CD4-positive, alpha-beta T cell treated with Interleukin-1 beta for 1 hour (primary cell): ENCODE results near the gene ZMIZ1.

Experiments
- DNase-seq, 2 donors: peaks; one replicate each; pipeline ENCODE4 v3.0.0-alpha.2; 2020 to 2022

The ZMIZ1 gene

GRCh38 chr10:79053481-79054202 lies 15.1 kb upstream of the ZMIZ1 start:
- no peak for DNase-seq

GRCh38 chr10:79054203-79055099 lies 14.3 kb upstream of the ZMIZ1 start:
- no peak for DNase-seq

GRCh38 chr10:79055100-79055782 lies 13.5 kb upstream of the ZMIZ1 start:
- no peak for DNase-seq

GRCh38 chr10:79055892-79056291 lies 12.9 kb upstream of the ZMIZ1 start:
- no peak for DNase-seq

- DNase-seq: no peak
These were observed 12.4 kb upstream of the ZMIZ1 start for GRCh38 chr10:79056361-79056735.

- no peak for DNase-seq
These were observed 11.9 kb upstream of the ZMIZ1 start for GRCh38 chr10:79056736-79057391.

GRCh38 chr10:79057481-79058275 lies 11.1 kb upstream of the ZMIZ1 start:
- DNase-seq: no peak

GRCh38 chr10:79058899-79059841 lies 9.6 kb upstream of the ZMIZ1 start:
- DNase-seq: no peak

GRCh38 chr10:79059859-79060379 lies 8.8 kb upstream of the ZMIZ1 start:
- no peak for DNase-seq

- DNase-seq: no peak
These were observed 8.0 kb upstream of the ZMIZ1 start for GRCh38 chr10:79060641-79061255.

- DNase-seq: no peak
These were observed 7.1 kb upstream of the ZMIZ1 start for GRCh38 chr10:79061441-79062315.

- DNase-seq: no peak
These were observed 5.7 kb upstream of the ZMIZ1 start for GRCh38 chr10:79063071-79063491.

- DNase-seq: peak in 1 of 2 donors; percentile 57
These were observed 4.9 kb upstream of the ZMIZ1 start for GRCh38 chr10:79063661-79064492.

GRCh38 chr10:79065091-79065551 lies 3.6 kb upstream of the ZMIZ1 start:
- DNase-seq: no peak

GRCh38 chr10:79065853-79066252 lies 2.9 kb upstream of the ZMIZ1 start:
- DNase-seq: no peak

- peak in 1 of 2 donors; percentile 33 for DNase-seq
These were observed 2.1 kb upstream of the ZMIZ1 start for GRCh38 chr10:79066411-79067240.
